ENCODE measurements around the gene GAA. TPM values are rescaled to one million over a fixed set of nuclear protein-coding genes. Genes with fewer than 3 reads are reported as not detected.
A peak's percentile ranks its signal among the peaks of the same experiment; 100 is the strongest.

GAA gene
- total and polyA plus RNA-seq, 2 of the 13 experiments (the other 11 are each of a cell fraction or from before 2014, with no cell fraction given) = 21.6 to 36.4 TPM

GRCh38 chr17:80068301-80069222 is 32.8 kb upstream of the GAA start (continued):
- TF ChIP-seq ZNF142 (CRISPR knock-in tag; IDR thresholded peaks at IDR 0.05) = no peak
- no peak for TF ChIP-seq SOX13 (IDR thresholded peaks at IDR 0.05)
- TF ChIP-seq SOX13 (CRISPR knock-in tag; conservative IDR thresholded peaks at IDR 0.05 in 1 of 2, IDR thresholded peaks at IDR 0.05 in 1 of 2) = peak in 1 of 2 experiments; percentile 73; a peak in 2 of 4 replicates
- TF ChIP-seq ZBTB34 (CRISPR knock-in tag; IDR thresholded peaks at IDR 0.05) = no peak
- no peak for TF ChIP-seq ATAD3A (CRISPR knock-in tag; IDR thresholded peaks at IDR 0.05)
- TF ChIP-seq CHD2 (IDR thresholded peaks at IDR 0.05; ENCODE audit: low read depth, low read length) = no peak
- TF ChIP-seq RFX5 (IDR thresholded peaks at IDR 0.05; ENCODE audit: low read depth, low read length) = no peak

Measured in HepG2 (cell line).